ENCODE measurements around the gene OR52I2.

Gene OR52I2

DNA sequence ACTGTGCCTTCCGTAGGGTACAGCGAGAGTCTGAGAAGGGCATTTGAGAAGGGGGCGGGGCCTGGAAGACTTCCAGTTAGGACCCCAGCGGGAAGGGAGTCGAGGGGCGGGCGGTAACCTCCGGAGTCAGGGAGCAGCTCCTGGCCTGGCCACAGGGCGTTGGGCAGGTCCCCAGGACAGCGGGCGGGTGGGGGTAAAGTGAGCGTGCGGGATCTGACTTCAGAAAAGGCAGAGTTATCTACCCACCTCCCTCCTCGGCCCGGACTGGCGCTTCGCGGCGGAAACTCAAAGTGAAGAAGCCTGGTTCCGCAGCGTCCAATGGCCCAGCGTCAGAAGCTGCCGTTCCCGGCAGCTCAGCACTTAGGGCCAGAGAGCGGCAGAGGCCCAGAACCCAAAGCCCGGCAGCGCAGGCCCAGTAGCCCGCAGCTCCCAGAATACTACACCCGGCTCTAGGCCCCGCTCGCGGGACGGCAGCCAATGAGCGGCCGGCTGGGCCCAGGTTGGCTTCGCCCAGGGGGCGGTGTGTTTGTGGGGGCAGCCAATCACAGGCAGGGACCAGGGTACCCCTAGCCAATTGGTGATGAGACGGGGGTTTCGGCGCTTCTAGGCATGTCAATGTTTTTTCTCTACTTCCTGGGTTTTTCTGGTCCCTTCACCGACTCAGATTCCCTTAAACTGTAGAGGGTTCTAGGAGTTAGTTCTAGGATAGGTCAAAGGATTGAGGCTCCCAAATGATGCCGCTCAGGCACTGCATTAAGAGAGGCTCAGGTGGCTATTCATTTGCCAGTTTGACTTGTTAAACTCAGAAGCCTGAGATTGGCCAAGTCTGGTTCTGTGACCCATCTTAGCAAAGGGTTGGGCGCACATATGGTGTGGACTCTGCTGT, 26.5 kb downstream of the OR52I2 start, which contains the start of gene TRIM68:
Gene TRIM68, minus strand, starts transcription at position 451 of the 886 bp plus-strand sequence. CDS start 2,727 bp downstream, outside the sequence.
- peak; percentile 37 to 68 (median 49) for DNase-seq

DNA sequence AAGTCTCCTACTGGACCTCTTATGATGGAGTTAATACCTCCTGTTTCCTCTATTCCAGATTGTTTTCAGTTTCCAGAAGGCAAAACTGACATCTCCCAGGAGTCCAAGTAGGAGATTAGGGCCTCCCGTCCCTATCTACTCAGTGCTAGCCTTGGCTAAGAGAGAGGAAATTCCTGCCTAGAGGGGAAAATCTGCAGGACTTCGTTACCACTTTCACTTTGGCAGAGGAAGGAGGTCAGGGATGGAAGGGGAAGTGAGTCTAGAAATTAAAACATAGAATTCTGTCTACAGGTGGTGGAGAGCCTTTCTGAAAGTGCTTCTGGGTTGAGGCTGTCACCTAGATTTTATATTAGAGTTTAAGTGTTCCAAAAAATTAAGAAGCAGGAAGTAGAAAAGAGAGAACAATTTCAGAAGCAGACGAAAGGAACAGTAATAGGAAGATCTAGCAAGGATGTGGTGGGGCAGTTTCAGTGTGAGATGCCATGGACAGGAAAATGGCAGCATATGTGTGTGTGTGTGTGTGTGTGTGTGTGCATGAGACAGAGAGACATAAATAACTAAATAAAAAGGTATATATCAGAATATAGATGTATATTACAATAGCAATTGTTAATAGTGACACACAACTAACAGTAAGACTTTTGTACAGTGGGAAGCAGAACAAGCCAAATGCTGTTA, 28.9 kb downstream of the OR52I2 start:
- no peak for DNase-seq

DNA sequence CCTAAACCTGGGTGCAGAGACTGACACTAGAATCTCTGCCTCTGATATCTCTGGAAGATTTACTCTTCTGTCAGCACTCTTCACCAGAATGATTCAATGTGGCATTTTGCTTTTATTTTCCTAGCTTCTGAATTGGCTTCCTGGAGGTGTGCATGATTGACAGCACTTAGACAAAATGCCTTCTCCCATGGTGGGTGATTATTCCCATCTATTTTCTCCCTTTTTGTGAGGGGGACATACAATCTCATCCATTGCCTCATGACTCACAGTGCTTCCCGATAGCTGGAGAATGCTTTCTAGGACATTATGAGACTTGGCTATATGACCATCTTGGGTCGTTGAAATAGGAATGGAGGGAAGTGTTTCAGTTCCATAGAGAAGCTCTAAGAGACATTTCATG, 30.4 kb downstream of the OR52I2 start:
- no peak for DNase-seq

DNA sequence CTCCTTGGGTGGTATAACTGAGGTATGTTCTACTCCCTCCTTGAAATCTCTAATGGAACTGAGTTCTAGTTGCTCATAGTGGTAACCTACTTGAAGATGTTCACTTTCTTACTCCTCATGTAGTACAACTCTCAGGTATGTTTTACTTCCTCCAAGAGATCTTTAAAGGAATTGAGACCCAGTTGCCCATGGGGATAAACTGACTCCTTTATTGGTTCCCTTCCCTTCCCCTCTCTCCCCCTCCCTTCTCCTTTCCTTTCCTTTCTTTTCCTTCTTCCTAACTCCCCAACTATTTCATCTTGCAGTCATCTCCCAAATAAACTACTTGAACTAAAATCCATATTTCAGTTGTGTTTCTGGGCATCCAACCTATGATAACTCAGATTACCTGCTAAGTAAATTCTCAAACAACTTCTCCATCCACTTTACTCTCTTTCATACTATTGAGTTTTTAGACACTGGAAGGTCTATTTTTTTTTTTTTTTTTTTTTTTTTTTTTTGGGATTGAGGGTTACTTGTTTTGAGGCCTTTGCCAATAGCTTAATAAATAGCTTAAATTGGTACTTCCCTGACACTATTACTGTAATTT, 34.4 kb downstream of the OR52I2 start:
- no peak for DNase-seq

DNA sequence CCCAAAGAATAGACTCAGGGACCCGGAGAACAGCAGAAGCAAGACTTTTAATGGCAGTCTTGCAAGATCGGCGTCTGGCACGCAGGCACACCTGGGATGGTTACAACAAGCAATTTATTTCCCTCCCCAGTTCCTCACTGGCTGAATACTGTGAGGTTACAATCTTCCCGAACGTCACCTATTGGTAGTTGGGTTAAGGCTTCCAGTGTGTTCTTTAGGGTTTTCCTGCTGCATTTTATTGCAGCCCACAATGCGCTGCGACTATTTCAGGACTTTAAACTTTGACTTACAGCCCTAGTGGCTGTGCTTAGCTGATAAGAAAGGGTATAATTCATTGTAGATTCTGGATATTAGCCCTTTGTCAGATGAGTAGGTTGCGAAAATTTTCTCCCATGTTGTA, 38.0 kb downstream of the OR52I2 start:
- DNase-seq: no peak

DNA sequence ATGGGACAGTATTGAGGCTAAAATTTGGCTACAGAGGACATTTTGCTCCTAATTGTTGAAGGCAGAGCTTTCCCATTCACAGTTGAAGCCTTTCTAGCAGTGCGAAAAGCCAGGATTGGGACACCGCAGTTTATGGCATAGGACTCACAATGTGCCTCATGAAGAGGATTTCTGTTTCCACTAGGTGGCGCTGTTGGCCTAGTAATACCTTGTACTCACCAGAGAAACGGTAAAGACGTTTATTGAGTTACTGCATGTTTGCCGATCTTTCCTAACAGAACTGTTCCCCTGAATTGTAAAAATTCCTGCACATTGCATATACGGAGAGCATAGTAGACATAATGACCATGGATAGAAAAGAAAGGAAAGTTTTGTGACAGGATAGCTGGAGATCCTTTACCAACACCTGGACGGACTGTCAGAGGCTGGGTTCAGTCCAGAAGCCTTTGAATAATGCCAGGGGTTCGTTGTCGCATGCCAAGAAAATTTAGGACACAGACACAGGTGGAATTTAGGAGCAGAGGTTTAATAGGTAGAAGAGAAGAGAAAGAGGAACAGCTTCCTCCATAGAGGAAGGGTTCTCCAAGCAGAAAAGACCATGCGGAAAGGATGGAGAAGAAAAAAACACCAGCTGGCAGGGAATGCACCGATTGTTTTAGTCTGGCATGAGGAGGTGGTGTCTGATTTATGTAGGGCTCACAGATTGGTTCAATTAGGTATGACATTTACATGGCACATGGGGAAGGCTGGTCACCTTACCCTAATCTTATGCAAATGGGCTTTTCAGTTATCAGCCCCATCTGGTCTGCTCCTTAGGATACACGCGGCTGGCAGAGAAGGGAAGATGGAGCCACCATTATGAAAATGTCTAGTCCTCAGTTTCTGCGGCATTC, 44.9 kb downstream of the OR52I2 start:
- peak; percentile 67 to 92 (median 89) for DNase-seq

DNA sequence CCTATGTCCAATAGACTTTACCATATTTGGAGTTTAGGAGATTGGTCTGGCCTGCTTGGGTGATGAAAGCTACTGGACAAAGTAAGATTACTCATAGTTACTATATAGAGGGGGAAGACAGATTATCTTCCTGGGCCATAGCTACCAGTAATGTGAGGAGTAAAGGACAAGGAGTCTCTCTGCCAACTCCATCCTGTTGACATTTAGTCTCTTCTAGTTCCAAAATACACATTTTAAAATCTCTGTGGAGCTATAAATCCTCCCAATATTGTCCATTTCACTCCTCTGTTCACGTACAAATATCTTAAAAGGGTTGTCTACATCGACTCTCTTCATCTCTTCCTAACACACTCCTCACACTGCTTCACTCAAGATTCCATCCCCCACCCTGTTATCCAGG, 54.6 kb downstream of the OR52I2 start:
- DNase-seq: no peak

DNA sequence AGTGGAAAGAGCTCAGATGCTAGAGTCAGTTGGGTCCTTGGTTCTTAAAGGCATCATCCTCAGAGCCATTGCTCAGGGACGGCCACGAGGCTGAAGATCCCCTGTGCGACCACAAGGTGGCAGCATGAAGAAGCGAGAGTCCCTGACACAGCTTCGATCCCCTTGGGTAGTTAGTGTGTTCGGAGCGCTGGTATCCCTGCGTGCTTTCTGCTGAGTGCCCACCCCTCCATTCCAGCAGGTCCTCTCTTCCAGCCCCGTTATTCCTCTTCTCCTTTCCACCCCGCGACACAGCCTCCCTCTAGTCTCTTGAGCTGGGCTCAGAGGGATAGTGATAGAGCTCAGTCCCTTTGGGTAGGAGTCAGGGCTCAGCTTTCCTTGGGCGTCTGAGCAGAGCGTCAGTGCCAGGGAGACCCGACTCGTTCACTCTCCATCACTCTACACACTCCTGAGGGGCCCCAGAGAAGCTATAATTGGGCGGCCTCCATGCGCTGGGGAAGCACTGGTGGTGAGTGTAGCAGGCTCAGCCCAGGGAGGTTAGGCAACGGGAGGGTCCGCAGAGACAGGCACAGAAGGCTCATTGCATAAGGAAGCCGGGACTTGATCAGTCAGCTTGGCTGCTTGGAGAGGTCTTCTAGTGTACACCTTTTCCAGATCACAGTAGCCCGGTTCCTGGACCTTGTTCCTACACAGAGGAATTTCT, 55.6 kb downstream of the OR52I2 start, which contains the start of gene OR51D1:
Gene OR51D1, plus strand, starts transcription at position 516 of the 700 bp plus-strand sequence. CDS start 2,314 bp downstream, outside the sequence.
- peak; percentile 67 to 86 (median 84) for DNase-seq

DNA sequence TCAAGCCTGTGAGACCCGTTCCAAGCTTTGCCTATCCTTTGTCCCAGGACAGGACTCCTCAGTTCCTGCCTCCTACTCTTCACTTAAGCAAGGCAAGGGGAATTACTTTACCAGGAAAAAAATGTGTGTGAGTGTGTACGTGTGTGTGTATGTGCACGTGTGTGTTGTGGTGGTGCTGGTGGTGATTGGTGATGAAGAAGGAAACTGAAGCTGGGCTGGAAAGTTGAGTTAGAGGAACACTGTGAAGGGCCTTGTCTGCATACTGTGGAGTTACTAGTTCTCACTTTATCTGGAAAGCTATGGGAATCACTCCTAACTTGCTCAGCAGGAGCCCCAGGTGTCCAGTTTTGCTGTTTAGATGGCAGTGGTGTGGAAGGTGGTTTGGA, 56.1 kb downstream of the OR52I2 start:
- no peak for DNase-seq

DNA sequence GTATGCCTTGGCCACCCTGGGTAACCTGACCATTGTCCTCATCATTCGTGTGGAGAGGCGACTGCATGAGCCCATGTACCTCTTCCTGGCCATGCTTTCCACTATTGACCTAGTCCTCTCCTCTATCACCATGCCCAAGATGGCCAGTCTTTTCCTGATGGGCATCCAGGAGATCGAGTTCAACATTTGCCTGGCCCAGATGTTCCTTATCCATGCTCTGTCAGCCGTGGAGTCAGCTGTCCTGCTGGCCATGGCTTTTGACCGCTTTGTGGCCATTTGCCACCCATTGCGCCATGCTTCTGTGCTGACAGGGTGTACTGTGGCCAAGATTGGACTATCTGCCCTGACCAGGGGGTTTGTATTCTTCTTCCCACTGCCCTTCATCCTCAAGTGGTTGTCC, 58.4 kb downstream of the OR52I2 start:
- DNase-seq: no peak

DNA sequence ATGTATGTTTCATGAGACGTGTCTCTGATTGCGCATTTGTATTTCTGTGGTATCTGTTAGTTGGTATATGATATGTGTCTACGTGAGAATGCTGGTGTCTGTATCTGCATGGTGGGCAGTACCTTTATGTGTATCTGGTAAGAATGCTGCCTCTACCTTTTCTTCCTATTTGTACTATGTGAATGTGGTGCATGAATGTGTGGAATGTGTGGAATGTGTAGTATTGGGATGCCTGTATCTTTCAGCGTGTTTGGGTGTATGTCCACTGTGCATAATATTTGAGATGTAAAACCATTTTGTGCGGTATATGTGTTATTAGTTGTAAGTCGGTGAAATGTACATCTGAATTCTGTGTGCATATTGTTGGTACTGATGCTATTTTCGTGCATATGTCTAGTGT, 60.0 kb downstream of the OR52I2 start:
- DNase-seq: no peak

DNA sequence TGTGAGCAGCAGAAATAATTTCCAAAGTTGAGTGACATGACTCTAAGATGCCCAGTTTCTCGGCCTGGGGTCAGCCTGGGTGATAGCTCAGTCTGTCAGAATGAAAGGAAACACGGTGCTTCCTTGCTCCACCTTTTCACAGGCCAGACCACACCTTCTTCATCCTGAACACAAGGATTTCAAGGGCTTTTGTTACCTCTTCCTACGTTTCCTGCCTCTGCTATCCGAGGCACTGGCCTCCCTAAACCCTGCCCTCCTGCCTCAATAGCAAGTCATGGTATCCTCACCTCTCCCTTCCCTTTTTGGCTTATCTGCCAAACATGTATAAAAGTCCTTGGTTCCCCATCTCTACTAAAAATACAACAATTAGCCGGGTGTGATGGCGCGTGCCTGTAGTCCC, 60.5 kb downstream of the OR52I2 start:
- no peak for DNase-seq

Measured in NCI-H1417 (cell line).